ENCODE results near the gene UTP3.
A peak's percentile ranks its signal among the peaks of the same experiment; 100 is the strongest.
"Not testable (repeated sequence)": the region's sequence is repeated elsewhere in the genome, so short reads cannot be mapped to it uniquely, and the experiment has no call there.

UTP3 gene, protein sequence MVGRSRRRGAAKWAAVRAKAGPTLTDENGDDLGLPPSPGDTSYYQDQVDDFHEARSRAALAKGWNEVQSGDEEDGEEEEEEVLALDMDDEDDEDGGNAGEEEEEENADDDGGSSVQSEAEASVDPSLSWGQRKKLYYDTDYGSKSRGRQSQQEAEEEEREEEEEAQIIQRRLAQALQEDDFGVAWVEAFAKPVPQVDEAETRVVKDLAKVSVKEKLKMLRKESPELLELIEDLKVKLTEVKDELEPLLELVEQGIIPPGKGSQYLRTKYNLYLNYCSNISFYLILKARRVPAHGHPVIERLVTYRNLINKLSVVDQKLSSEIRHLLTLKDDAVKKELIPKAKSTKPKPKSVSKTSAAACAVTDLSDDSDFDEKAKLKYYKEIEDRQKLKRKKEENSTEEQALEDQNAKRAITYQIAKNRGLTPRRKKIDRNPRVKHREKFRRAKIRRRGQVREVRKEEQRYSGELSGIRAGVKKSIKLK

DNA sequence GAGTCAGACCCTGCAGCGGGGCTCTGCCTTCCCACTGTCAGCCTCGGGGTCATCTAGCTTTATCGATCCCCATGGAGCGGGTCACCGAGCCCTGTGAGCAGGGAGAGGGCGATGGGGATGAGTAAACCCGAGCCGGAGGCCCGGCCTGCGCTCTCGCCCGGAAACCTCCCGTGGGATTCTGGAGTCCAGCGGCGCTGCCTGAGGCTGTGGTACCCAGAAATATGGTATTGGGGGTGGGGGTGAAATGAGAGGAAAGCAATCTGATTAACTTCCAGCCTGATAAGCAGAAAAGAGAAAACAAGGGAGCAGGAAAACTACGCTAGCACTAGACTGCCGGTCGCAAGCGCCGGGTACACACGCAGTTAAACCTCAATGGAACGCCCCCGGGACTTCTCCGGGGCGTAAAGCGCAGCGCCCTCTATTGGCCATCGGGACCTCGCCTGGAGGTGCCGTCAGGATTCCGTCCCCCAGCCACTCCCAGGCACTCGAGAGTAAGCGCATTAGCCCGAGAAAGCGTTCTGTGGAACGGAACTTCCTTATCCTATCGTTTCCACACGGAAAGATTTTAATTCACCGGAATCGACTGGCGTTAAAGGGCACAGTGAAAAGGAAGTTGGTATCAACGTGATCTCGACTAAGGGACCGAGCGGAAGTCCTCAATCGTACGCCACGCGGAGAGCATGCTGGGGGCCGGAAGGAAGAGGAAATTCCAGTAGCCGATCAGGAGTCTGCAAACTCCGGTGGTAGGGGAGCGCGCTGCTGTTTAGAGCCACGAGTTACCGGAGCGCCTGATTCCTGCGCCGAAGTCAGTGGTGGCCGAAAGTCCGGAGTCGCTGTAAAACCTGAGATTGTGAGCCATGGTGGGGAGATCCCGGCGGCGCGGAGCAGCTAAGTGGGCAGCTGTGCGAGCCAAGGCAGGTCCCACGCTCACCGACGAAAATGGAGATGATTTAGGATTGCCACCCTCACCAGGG lies at the start of gene UTP3:
TSS of gene UTP3 (plus strand) at position 712 of the 974 bp plus-strand sequence. CDS start at position 858, 146 bp downstream.
- Mint-ChIP-seq H3K4me1 (peaks cover 44% of the 10 kb centered on the region), H3K4me3 (peak within 1 kb of the TSS; percentile 93), H3K27me3 (no peaks in the 10 kb centered on the region), H3K27ac (peak within 1 kb of the TSS; percentile 99), H3K9me3 (peaks cover 5% of the 10 kb centered on the region), H3K36me3 (peaks cover 24% of the 10 kb centered on the region)

GRCh38 chr4:70640192-70640591 lies 48.1 kb upstream of the UTP3 start:
- no peaks in the 10 kb centered on the region for H3K9me3 Mint-ChIP-seq
- no peak overlapping the region for H3K4me3 Mint-ChIP-seq
- H3K27ac Mint-ChIP-seq: peak overlapping the region; percentile 63
- H3K27me3 Mint-ChIP-seq: peaks cover 1% of the 10 kb centered on the region
- H3K4me1 Mint-ChIP-seq: no peaks in the 10 kb centered on the region
- H3K36me3 Mint-ChIP-seq: no peaks in the 10 kb centered on the region

DNA sequence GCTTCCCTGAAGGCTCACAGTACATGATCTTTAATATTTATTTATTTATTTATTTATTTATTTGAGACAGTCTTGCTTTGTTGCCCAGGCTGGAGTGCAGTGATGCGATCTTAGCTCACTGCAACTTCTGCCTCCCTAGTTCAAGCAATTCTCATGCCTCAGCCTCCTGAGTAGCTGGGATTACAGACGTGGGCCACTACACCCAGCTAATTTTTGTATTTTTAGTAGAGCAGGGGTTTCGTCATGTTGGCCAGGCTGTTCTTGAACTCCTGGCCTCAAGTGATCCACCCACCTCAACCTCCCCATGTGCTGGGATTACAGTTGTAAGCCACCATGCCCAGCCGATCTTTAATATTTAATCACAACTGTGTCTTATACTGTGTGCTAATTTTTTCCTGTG lies 37.6 kb upstream of the UTP3 start:
- H3K9me3 Mint-ChIP-seq, H3K4me1 Mint-ChIP-seq, H3K36me3 Mint-ChIP-seq, H3K27me3 Mint-ChIP-seq, H3K4me3 Mint-ChIP-seq, H3K27ac Mint-ChIP-seq: not testable (repeated sequence)

GRCh38 chr4:70651864-70652506 lies 36.3 kb upstream of the UTP3 start:
- Mint-ChIP-seq H3K4me1 (no peaks in the 10 kb centered on the region), H3K9me3 (no peaks in the 10 kb centered on the region), H3K27me3 (no peaks in the 10 kb centered on the region), H3K36me3 (no peaks in the 10 kb centered on the region), H3K4me3 (no peak overlapping the region), H3K27ac (no peak overlapping the region)

DNA sequence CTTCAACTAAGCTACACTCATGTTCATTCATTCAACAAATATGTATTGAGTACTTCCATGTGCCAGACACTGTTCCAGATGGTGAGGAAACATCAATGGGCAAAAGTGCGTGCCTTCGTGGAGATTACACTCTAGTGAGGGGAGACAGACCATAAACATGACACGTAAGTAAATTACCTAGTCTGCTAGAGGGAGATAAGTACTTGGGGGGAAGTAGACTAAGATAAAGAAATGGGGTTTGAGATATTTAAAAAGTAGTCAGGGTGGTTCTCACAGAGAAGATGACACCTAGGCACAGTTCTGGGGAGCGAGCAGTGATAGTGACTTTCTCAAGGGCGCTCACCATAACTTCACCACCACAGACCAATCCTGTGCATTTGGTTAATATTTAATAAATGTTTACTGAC lies 33.7 kb upstream of the UTP3 start:
- Mint-ChIP-seq H3K9me3 (no peaks in the 10 kb centered on the region), H3K36me3 (no peaks in the 10 kb centered on the region), H3K27ac (no peak overlapping the region), H3K27me3 (no peaks in the 10 kb centered on the region), H3K4me3 (no peak overlapping the region), H3K4me1 (no peaks in the 10 kb centered on the region)

DNA sequence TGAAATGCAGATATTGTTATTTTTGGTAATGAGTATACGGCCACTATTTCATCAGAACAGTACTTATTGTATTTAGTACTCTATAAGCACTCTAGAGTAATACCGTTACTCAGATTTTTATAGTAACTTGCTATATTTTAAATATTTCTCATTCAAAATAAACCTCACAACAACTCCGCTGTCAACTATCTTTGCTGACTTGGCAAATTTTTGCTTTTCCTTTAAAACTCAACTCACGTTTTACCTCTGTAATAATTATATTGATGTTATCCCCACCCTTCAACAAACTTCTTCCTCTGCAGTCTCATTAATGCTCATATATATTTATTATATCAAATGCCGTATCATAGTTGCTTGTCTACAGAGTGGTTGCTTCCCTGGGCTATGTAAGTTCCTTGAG lies 31.0 kb upstream of the UTP3 start:
- Mint-ChIP-seq H3K4me1 (peaks cover 4% of the 10 kb centered on the region), H3K4me3 (no peak overlapping the region), H3K36me3 (no peaks in the 10 kb centered on the region), H3K27ac (no peak overlapping the region), H3K9me3 (no peaks in the 10 kb centered on the region), H3K27me3 (no peaks in the 10 kb centered on the region)

DNA sequence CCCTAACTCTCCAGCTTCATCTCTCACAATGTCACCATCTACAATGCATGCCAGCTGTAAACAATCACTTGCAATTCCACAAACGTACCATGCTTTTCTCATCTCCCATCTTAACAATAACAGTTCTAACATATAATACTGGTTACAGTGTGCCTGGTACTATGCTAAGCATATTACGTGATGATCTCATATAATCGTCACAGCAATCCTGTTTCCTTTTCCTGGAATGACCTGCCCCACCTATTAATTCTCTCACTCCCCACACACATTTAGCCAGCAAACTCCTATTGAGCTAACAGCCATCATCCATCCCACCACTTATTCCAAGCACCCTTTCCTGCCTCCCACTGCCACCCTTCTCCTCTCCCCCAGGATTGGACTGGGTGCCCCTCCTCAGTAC lies 29.9 kb upstream of the UTP3 start:
- H3K27ac Mint-ChIP-seq: no peak overlapping the region
- no peaks in the 10 kb centered on the region for H3K9me3 Mint-ChIP-seq
- H3K27me3 Mint-ChIP-seq: no peaks in the 10 kb centered on the region
- no peak overlapping the region for H3K4me3 Mint-ChIP-seq
- H3K36me3 Mint-ChIP-seq: no peaks in the 10 kb centered on the region
- H3K4me1 Mint-ChIP-seq: peaks cover 4% of the 10 kb centered on the region

DNA sequence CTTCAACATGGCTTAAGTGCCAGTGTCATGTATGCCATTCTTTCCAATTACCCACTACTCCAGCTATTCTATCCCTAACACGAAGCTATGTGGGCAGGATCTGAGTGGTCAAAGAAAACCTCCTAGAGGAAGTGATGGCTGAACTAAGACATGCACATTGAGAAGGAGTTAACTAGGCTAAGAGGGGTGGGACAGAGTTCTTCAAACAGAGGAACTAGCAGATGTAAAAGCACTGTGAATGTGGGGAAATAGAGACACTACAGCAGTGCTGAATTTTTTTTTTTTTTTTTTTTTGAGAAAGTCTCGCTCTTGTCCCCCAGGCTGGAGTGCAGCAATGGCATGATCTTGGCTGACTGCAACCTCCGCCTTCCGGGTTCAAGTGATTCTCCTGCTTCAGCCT lies 28.2 kb upstream of the UTP3 start:
- Mint-ChIP-seq H3K27me3 (no peaks in the 10 kb centered on the region), H3K4me1 (peaks cover 4% of the 10 kb centered on the region), H3K4me3 (no peak overlapping the region), H3K27ac (no peak overlapping the region), H3K9me3 (no peaks in the 10 kb centered on the region), H3K36me3 (no peaks in the 10 kb centered on the region)

DNA sequence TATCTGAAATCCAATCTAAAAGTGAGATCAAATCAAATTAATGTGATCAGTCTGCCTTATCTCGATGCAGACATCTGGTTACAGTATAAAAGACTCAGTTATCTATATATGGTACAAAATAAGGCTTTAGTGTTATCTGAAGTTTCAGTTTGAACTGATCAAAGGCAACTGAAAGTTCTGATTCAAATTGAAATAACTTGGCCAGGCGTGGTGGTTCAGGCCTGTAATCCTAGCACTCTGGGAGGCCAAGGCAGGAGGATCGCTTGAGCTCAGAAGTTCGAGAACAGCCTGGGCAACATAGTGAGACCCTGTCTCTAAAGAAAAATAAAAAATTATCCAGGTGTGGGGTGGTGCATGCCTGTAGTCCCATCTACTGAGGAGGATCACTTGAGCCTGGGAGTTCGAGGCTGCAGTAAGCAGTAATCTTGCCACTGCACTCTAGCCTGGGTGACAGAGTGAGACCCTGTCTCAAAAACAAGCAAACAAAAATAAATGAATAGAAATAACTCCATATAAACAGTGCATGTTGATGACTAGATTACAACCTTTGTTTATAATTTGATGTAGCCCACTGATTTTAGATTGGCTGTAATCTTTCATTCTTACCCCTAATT lies 26.9 kb upstream of the UTP3 start:
- not testable (repeated sequence) for H3K36me3 Mint-ChIP-seq, H3K27ac Mint-ChIP-seq, H3K27me3 Mint-ChIP-seq, H3K4me1 Mint-ChIP-seq, H3K9me3 Mint-ChIP-seq, H3K4me3 Mint-ChIP-seq

DNA sequence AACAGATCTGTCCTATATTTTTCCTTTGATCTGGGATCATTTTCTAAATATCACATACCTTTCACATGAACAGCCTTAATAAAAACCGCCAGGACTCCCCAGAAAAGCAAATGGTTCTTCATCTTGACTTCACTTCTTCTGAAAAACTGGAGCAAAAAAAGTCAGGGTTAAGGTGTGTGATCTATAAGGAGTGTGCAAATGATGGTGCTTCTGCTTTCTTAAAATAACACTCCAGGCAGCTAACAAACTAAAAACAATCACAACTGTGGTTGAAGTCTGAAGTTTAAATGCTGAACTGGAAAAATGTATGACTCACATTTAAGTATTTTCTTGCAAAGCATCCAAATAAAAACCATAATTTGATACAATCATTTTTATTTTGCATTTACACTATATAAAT lies 22.0 kb upstream of the UTP3 start, which contains the start of gene JCHAIN:
TSS of gene JCHAIN (minus strand) at position 140 of the 400 bp plus-strand sequence. CDS start at position 122, 18 bp downstream.
- no peaks in the 10 kb centered on the region for H3K4me1 Mint-ChIP-seq
- peaks cover 1% of the 10 kb centered on the region for H3K27me3 Mint-ChIP-seq
- no peaks in the 10 kb centered on the region for H3K36me3 Mint-ChIP-seq
- no peak within 1 kb of the TSS for H3K4me3 Mint-ChIP-seq
- H3K9me3 Mint-ChIP-seq: no peaks in the 10 kb centered on the region
- no peak within 1 kb of the TSS for H3K27ac Mint-ChIP-seq

- Mint-ChIP-seq H3K4me1 (no peaks in the 10 kb centered on the region), H3K27ac (no peak overlapping the region), H3K4me3 (no peak overlapping the region), H3K36me3 (no peaks in the 10 kb centered on the region), H3K9me3 (no peaks in the 10 kb centered on the region), H3K27me3 (peaks cover 1% of the 10 kb centered on the region)
Measured at GRCh38 chr4:70667740-70668535, 20.4 kb upstream of the UTP3 start.

DNA sequence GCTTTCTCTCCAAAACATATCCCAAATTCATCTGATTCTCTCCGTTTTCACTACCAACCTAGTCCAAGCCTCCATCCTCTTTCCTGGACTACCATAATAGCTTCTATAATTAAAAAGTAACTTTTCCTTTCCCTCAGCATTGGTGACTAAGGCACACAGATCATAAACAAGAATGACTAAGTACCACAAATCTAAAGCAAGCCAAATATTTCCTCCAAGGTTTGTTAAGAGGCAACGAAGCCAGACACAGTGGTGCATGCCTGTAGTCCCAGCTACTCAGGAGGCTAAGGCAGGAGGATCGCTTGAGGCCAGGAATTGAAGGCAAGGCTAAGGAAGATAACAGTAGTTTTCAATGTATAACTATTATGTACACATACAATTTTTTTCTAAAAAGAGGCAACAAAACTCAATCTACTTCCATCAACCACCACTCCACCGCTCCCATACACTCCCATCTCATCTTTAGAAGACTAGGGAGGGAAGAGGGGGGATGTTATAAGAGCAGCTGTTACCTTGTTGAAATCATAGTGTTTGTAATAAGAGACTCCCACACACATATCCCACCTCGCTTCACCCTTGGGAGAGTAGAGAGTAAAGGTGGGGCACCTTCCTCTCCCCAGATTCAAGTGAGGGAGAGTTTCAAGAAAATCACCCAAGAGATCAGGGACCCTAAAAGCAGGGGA lies 17.9 kb upstream of the UTP3 start:
- Mint-ChIP-seq H3K27me3 (peaks cover 1% of the 10 kb centered on the region), H3K9me3 (no peaks in the 10 kb centered on the region), H3K27ac (no peak overlapping the region), H3K4me3 (no peak overlapping the region), H3K4me1 (no peaks in the 10 kb centered on the region), H3K36me3 (no peaks in the 10 kb centered on the region)

DNA sequence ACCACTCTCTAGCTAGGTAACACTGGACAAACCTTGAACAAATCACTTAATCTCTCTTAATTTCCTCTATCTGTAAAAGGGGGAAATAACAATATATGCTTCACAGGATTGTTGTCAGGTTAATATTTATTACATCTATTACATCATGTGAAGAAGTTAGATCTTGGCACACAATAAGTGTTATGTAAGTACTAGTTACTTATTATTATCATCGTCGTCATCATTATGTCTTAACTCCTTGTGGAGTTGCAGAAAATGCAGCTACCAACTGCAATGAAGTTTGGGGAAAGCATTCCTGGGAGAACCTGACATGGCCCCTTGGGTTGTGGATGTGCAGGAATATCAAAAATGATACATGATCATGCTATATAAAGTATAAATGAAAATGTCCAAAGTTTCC lies 17.2 kb upstream of the UTP3 start:
- H3K27me3 Mint-ChIP-seq: peaks cover 1% of the 10 kb centered on the region
- H3K27ac Mint-ChIP-seq: no peak overlapping the region
- no peaks in the 10 kb centered on the region for H3K36me3 Mint-ChIP-seq
- H3K4me1 Mint-ChIP-seq: no peaks in the 10 kb centered on the region
- H3K9me3 Mint-ChIP-seq: no peaks in the 10 kb centered on the region
- no peak overlapping the region for H3K4me3 Mint-ChIP-seq

GRCh38 chr4:70674191-70674590 lies 14.1 kb upstream of the UTP3 start:
- H3K4me3 Mint-ChIP-seq: no peak overlapping the region
- no peak overlapping the region for H3K27ac Mint-ChIP-seq
- peaks cover 1% of the 10 kb centered on the region for H3K27me3 Mint-ChIP-seq
- no peaks in the 10 kb centered on the region for H3K36me3 Mint-ChIP-seq
- no peaks in the 10 kb centered on the region for H3K9me3 Mint-ChIP-seq
- H3K4me1 Mint-ChIP-seq: peaks cover 6% of the 10 kb centered on the region
